ENCODE measurements around the gene EBF4.

The EBF4 gene

DNA sequence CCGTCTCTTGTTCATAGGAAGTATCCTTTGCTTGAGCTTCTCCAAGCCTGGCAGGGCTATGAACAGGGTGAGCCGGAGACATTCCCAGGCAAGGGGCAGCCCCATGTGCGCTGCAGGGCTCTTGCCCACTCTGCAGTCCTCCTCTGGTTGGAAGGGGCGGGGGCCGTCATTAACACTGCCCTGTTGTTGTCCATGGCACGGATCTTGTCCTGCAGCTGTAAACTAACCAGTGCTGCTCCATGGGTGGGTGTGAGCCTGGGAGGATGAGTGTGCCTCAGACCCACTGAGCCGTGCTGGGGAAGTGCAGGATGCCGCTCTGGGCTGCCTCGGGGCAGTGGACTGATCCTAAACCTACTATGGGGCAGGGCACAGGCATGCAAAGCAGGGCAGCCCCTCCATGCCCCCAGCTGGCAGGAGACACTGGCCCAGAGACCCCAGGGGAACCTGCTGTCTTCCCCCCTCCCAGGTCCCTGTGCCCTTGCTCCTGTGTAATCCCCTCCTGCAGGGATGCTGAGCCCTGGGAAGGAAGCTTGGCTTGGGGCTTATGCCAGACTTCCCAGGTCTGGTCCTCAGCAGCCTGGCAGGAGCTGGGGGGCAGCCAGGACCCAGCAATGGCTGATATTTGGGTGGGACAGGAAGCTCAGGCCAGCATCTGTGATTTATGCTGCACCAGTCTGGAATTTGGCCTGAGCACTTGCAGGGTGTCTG lies 8.5 kb downstream of the EBF4 start:
- DNase-seq (ENCODE audit: low read depth in 2 of 2) = no peak

DNA sequence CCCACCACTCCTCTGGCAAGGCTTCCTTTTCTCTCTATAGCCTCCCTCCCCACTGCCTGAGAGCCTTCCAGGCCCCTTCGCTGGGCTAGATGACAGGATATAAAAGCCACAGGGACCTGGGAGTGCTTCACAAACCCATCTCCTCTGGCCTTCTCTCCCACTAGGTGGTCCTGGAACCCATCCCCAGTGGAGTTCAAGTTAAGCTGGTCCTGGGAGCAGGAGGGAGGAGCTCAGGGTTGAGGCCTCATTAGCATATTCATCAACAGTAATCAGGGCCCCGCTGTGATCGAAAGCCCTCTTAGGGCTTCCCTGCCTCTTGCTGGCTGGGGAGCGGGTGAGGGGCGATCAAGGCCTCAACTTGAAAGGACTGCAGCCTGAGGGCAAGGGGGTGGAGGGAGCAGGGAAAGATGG lies 9.1 kb downstream of the EBF4 start:
- no peak for DNase-seq (ENCODE audit: low read depth in 2 of 2)

DNA sequence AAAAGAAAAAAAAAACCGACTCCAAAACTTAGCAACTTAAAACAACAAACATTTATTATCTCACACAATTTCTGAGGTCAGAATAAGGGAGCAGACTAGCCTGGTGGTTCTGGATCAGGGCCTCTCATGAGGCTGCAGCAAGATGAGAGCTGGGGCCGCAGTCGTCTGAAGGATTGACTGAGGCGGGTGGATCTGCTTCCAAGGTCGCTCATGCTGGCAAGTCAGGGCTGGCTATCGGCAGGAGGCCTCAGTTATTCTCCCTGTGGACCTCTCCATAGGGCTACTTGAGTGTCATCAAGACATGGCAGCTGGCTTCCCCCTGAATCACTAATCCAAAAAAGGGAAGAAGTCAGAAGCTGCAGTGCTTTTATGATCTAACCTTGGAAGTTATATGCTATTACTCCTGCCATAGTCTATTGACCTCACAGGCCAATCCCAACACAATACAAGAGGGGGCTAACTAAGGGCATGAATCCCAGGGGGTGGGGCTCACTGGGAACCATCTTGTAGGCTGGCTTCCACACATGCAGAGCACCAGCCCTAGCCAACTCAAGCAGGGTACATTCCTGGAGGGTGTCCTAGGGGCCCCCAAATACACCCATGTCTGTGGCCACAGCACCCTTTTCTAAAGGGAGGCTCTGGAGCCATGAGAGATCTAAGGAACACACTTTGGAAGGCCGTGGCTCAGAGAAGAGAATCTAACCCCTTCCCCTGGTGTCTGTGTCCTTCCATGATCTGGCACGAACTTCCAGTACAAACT lies 11.3 kb downstream of the EBF4 start:
- no peak for DNase-seq (ENCODE audit: low read depth in 2 of 2)

DNA sequence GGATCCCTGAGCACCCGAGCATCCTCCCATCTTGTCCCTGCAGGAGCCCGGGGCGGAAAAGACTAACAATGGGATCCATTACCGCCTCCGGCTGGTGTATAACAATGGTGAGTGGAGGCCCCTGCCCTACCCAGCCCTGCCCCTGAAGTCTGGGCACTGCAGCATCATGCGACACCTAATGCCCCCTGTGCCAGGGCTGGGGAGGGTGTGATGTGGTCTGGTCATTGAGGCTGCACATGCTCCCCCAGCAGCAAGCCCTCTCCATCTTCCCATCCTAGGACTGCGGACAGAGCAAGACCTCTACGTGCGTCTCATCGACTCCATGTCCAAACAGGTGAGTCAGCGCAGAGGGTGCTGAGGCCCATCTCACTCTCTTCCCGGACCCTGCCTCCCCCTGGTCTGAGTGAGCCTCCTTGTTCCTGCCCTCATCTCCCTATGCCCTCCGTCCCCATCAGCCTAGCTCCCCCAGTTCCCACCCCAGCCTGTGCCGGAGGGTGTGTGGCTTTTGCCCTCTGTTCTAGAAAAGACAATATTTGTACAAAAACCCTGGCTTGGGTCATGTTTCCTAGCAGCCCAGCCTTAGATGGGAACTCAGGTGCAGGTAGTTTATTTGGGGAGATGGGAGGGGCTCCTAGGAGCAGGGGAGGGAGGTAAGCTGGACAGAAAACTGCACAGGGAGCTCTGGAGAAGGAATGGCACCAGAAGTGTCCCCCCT lies 13.5 kb downstream of the EBF4 start:
- no peak for DNase-seq (ENCODE audit: low read depth in 2 of 2)

DNA sequence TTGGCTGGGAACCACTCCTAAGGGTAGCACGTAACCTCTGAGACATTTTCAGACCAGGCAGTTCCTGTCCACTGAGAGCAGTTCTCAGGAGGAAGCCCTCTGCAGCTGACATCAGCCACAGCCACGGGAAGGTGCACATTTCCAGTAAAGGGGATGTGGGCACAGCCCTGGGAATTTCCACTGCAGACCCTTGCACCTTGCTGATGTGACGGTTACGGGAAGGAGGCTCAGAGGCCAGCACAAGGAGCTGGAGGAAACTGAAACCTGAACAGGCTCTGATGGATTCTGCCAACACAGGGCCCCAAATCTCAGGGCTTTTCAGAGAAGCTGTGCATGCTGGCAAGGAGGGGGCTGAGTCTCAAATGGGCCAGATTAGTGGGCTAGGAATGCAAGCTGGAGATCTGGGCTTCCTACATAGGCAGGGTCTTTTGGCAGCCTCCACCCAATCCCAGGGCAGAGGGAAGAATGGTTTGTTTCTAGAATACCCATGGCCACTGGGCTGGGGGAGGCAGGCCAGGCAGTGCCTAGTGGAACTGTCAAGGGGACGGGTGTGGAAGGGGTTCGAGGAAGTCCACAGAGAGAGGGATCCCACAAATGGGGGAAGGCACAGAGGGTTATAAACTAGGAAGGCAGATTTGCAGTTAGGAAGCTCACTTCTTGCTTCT lies 14.2 kb downstream of the EBF4 start:
- no peak for DNase-seq (ENCODE audit: low read depth in 2 of 2)

DNA sequence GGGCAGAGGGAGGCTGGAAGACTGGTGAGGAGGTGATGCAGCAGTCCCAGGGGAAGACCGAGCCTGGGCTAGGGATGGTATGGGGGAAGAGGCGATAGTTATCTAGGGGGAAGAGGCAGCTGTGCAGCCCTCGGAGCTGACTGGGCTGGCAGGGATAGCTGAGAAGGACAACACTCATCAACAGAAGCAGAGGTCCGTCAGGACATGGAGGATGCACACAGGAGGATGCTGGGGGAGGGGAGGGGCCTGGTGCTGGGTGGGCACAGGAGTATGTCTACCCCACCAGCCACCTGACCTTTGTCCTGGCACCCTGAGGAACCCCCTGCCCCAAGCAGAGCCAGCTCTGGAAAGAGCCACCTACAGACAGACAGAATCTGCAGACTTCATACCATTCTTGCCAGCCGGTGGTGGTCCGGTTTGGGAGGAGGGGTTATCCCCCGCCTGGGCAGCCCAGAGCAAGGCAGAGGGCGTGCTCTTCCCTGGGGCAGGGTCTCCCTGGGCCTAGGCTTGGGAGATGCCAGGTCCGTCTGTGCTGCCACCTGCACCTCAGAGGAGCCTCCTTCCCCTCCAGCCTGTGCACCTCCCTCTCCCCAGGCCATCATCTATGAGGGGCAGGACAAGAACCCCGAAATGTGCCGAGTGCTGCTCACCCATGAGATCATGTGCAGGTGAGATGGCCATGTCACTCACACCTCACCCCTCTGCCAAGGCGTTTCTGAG lies 14.9 kb downstream of the EBF4 start:
- no peak for DNase-seq (ENCODE audit: low read depth in 2 of 2)

DNA sequence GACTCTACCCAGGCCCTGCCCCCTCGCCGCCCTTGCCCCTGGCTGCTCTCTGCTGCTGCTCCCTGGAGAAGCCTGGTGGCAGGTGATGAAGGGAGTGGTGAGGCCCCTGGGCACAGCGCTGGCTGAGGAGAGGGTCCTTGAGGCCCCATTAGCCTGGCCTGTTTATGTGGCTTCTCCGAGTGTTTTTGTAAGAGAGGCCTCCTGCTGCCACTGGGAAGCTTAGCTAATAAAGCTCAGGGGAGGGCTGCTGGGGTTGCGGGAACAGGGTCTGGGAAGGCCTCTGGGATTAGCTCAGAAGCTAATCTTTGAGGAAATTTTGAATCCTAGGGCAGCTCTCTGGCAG lies 15.5 kb downstream of the EBF4 start:
- no peak for DNase-seq (ENCODE audit: low read depth in 2 of 2)

DNA sequence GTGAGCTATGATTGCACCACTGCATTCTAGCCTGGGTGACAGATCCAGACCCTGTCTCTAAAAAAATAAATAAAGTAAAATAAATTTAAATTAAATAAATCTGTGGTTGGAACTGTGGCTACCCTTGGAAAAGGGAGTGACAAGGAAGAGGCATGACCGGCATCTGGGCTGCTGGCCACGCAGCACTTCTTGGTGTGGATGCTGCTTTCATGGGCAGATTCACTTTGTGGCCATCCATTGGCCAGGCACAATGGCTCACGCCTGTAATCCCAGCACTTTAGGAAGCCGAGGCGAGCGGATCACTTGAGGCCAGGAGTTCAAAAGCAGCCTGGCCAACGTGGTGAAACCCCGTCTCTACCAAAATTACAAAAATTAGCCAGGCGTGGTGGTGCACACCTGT lies 16.1 kb downstream of the EBF4 start:
- DNase-seq (ENCODE audit: low read depth in 2 of 2) = no peak

DNA sequence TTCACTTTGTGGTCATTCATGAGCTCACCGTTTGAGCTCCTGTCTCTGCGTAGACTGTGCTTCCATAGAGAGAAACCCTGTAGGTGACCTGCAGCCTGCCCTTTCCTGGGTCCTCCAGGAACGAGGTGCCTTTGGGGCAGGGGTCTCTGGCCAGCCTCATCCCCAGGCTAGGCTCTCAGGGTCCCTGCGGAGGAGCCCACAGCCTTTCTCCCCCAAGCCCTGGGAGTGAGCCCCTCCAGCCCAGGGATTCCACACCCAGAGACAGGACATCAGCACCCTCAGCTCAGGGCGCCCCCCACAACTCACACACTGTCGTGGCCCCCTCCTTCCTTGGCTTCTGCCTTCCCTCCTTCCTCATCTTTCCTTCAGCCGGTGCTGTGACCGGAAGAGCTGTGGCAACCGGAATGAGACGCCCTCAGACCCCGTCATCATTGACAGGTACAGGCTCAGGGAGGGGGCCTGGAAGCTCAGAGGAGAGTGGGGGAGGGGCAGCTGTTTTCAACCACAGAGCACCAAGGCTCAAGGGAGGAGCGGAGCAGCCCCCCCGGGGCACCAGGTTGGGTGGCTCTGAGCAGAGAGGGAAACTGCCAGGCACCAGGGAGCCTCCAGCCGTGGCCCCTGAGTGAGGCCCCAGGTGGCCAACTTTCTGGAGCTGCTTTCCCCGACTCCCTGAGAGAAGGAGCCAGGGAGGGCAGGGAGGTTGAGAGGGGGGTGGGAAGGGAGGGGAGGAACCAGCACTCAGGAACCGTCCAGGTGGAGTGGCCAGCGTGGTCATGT lies 16.8 kb downstream of the EBF4 start:
- no peak for DNase-seq (ENCODE audit: low read depth in 2 of 2)

DNA sequence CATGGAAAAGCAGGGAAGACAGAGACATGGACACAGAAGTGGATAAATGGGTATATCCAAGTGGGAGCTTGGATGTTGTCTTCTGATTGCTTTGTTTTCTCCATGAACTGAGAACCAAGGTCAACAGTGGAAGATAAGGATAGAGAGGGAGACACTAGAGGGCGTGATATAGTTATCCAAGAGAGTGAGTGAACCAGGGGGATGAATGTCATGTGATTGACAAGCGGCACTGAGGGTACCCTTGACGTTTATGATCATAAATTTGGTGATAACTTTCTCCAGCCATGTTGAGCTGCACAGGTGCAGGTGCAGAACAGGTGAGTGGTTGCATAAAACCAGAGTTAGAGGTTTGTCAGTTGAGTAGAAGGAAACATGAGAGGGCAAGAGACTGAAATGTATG lies 20.7 kb downstream of the EBF4 start:
- no peak for DNase-seq (ENCODE audit: low read depth in 2 of 2)

DNA sequence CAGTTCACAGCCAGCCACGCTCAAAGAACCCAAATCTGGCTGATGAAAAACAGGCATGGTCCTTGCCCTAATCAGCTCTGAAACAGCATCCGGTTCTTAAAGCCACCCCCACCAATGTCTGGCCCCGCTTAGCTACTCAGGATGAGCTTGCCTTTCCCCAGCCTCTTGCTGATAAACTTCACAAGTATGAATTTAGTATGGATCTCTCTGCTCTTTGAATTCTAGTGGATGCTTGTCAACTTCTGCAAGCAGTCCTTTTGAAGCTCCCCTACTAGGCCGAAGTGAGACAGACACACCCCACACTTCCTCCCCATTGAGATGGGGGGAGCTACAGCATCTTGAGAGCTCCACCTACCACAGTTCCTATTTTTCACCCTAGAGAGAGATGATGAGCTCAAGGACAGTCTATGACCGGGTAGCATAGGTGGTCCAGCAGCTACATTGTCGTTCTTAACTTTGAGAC lies 36.7 kb downstream of the EBF4 start:
- DNase-seq (ENCODE audit: low read depth in 2 of 2) = no peak

DNA sequence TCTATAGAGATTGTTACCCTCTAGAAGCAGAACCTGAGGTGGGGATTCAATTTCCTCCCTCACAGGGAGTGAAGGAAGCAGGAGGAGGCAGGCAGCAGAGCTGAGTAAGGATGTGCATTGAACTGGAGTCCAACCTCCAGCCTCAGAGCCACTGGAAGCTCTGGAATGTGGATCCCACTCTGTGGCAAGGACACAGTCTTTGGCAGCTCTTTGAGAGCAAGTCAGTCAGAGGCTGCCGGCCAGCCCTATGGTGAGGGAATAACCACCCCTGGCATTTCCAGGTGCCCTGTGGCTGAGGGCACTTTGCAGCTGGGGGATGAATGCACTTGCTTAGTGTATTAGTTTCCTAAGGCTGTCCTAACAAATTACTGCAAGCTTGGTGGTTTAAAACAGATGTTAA lies 37.2 kb downstream of the EBF4 start:
- no peak for DNase-seq (ENCODE audit: low read depth in 2 of 2)

DNA sequence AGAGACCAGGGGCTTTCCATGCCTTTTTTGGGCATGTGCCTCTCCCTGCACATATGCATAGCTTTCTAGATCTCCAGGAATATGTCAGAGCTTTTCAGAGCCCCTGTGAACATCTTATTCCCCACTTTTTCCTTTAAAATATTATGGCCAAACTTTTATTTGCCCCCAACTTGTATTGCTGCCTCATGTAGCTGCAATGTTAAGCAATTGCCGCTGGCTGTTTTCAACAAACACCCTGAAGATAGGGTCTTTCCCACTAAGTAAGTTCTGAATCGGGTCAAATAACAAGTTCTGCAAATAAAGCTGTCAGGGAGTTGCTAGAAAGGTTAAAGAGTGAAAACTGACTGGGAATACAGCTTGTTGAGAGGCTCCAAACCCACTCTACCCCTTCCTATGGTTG lies 42.3 kb downstream of the EBF4 start:
- DNase-seq (ENCODE audit: low read depth in 2 of 2) = no peak

DNA sequence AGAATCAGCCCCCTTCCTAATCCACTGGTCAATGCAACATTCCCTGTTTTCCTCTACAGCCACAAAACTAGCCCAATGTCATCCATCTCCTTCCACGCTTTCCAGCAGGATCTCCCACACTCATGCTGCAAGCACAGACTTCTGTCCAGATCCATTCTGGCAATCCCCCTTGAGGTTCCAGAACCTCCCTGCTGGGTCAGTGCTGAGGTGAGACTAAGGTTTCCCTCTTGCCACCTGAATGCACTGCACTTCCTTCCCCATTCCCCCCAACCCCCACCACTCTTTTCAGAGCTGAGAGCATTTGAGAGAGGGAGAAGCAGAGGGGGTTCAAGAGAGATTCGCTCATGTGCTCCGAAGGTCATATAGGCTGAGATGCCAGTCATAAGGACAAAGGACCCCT lies 43.9 kb downstream of the EBF4 start:
- DNase-seq (ENCODE audit: low read depth in 2 of 2) = no peak

DNA sequence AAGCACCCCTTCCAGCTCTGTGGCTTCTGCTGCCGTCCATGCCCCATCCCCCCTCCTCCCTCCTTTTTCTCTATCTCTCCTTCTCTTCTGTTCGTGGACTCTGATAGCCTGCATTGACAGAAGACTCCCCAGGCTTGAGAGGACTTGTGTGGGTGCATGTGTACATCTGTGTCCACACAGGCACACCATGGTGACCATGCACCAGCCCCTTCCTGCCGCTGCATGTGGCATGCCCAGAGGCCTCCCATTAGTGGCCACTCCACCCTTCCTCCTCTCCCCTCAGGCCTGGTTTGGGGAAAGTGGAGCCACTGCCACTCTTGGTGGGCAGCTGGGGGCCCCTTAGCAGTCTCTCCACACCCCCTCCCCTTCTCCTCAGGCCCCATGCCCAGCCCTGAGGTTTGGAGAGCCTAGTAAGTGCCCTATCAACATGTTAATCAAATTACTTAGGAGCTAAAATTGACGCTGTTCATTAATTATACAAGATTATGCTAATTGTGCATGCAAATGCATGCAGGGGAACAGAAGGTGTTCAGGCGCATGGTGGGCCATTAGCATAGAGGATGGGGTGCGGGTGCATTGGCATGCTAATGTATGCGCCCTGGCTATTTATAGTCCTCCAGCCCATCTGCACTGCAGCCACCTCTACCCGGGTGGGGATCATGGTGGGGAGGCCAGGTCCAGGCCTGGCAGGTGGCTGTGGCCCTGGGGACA lies 45.9 kb downstream of the EBF4 start:
- DNase-seq (ENCODE audit: low read depth in 2 of 2) = no peak

DNA sequence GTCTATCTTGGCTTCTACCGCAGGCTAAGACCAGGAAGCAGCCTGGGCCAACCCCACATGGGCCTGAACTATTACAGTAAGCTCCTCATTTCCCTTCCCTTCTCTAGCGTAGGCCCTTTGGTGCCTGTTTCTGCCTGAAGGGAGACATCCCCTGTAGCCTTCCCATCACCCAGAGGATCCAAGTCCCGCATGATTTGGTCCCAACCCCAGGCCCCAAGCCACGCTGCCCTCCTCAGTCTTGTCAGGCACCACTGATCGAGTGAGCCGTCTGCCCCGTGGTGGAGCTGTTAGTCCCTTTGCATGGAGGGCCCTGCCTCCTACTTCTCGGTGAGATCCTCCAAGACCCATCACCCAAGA lies 46.4 kb downstream of the EBF4 start:
- no peak for DNase-seq (ENCODE audit: low read depth in 2 of 2)

DNA sequence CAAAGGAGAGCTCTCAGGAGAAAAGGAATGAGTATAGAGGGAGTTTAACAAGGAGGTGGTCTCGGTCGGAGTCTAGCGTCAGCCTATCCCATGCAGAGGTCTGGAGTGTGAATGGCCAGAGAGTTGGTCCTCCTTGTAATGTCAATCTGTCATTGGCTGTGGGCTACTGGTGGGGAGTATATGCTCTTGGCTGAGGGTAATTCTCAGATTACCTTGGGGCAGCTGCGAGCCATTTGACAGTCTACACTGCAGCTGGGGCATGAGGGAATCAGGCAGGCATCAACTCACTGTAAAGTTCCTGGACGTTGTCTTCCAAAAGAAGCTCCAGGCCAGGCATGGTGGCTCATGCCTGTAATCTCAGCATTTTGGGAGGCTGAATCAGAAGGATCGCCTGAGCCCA lies 48.1 kb downstream of the EBF4 start:
- DNase-seq (ENCODE audit: low read depth in 2 of 2) = no peak

DNA sequence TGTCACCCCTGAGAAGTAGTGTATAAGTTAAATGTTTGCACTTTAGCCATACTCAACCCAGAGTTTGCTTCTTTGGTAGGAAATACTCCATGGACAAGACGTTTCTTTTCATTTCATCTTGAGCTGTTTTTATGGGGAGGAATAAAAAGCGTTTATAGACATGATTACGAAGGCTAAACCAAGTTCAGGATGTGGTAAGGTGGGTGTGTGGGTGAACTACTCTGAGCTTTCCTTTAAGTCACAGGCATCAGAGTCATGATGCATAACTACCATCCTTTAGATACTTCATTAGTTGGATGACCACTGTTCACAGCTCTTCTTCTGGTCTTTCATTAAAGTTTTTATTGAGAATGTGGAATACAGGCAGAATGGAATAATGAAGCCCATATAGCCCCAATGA lies 48.9 kb downstream of the EBF4 start:
- no peak for DNase-seq (ENCODE audit: low read depth in 2 of 2)

DNA sequence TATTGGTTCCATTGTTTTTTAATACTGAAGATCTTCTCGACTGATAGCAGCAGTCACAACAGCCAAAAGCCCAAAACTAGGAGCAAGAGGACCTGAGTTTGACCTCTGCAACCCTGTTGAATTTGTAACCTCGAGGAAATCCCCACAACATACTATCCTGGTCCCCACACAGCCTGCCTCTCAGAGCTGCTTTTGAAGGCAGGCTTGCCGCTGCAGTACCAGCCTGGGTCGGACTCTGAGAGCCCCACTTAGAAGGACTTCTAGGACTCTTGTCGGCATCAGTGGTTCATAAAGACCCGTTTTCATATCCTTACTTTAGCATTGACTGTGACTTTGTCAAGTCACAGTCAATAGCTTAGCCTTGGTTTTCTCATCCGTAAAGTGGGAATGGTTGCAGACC lies 49.3 kb downstream of the EBF4 start:
- DNase-seq (ENCODE audit: low read depth in 2 of 2) = no peak

DNA sequence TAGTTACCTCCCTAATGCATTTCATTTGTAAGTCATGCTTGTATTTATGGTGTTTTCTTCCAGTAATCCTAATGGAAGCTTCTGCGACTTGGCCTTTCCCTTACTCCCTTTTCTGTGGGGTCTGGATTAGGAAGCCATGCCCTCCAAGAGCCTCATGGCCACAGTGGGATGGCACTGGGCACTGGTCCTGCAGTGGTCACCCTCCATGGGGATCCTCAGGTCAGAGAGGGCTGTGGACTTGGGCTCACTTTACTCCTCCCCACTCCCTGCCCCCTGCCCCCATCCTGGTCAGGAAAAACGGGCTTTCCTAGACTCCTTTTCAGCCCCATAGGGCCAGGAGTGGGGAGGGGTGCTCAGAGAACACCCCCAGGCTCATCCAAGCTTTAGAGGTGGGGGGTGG lies 49.9 kb downstream of the EBF4 start:
- no peak for DNase-seq (ENCODE audit: low read depth in 2 of 2)
